Common myeloid progenitor, CD34-positive (primary cell): ENCODE measurements around the gene SEMA5A.

Experiments used
- CTCF ChIA-PET: fragments of 350-600 bp; sonication (Branson Sonifier 250); formaldehyde crosslinking; loops from one replicate; lab custom pipeline; 2021; ENCODE audit warnings: antibody characterized with exemption; lab: Charles Lee
- POLR2A ChIA-PET: fragments of 350-600 bp; sonication (Branson Sonifier 250); formaldehyde crosslinking; loops from one replicate; lab custom pipeline; 2021; ENCODE audit warnings: antibody characterized with exemption; lab: Charles Lee
- DNase-seq, 3 donors: peaks; one replicate each; pipeline versions ENCODE4 v3.0.0 to v3.0.0-alpha.2; 2013
- H3K27ac ChIP-seq, 2 experiments: 1 replicate in 1 of 2; 2 replicates in 1 of 2; pipeline ENCODE4 v1.7.0; 2013; ENCODE audit warnings: inconsistent platforms in 2 of 2, low read length in 2 of 2, mild to moderate bottlenecking in 2 of 2, low read depth in 1 of 2, moderate library complexity in 1 of 2; ENCODE audit not compliant: severe bottlenecking in 2 of 2, insufficient read depth in 1 of 2, poor library complexity in 1 of 2
- H3K27me3 ChIP-seq, 5 experiments: replicated peaks in 2 of 5; 1 replicate in 3 of 5; 2 replicates in 2 of 5; pipeline versions ENCODE4 v1.6.1 to v1.7.0; 2013; ENCODE audit warnings: low read length in 4 of 5, mild to moderate bottlenecking in 2 of 5, moderate library complexity in 2 of 5, inconsistent platforms in 1 of 5; ENCODE audit not compliant: insufficient read depth in 5 of 5, control insufficient read depth in 4 of 5
- H3K36me3 ChIP-seq, 4 experiments: 1 replicate in 2 of 4; 2 replicates in 2 of 4; pipeline versions ENCODE4 v1.6.1 to v1.7.0; 2013; ENCODE audit warnings: low read length in 3 of 4, control low read depth in 1 of 4, mild to moderate bottlenecking in 1 of 4; ENCODE audit not compliant: control insufficient read depth in 4 of 4, insufficient read depth in 4 of 4
- H3K4me1 ChIP-seq, 4 experiments: 1 replicate in 3 of 4; 2 replicates in 1 of 4; pipeline versions ENCODE4 v1.6.1 to v1.7.1; 2013; ENCODE audit warnings: low read length in 3 of 4, mild to moderate bottlenecking in 3 of 4, control low read depth in 1 of 4, inconsistent platforms in 1 of 4, moderate library complexity in 1 of 4; ENCODE audit not compliant: control insufficient read depth in 4 of 4, insufficient read depth in 4 of 4; ENCODE audit errors: control extremely low read depth in 1 of 4
- H3K4me3 ChIP-seq, 7 experiments: 1 replicate in 4 of 7; 2 replicates in 3 of 7; pipeline versions ENCODE4 v1.5.1 to v1.7.0; 2013; ENCODE audit warnings: mild to moderate bottlenecking in 7 of 7, low read length in 6 of 7, moderate library complexity in 6 of 7, inconsistent platforms in 2 of 7, low read depth in 2 of 7, control low read depth in 1 of 7; ENCODE audit not compliant: insufficient read depth in 4 of 7, control insufficient read depth in 1 of 7; ENCODE audit errors: extremely low read depth in 1 of 7
- H3K9me3 ChIP-seq, 5 experiments: 1 replicate in 4 of 5; 2 replicates in 1 of 5; pipeline versions ENCODE4 v1.6.1 to v1.7.1; 2013; ENCODE audit warnings: low read length in 4 of 5, mild to moderate bottlenecking in 2 of 5, inconsistent platforms in 1 of 5, low read depth in 1 of 5, moderate library complexity in 1 of 5; ENCODE audit not compliant: control insufficient read depth in 4 of 5, insufficient read depth in 2 of 5; ENCODE audit errors: control extremely low read depth in 1 of 5
- WGBS: methylation state at CpG from one replicate; pipeline ENCODE4 v1.1.5; 2013; ENCODE audit not compliant: insufficient coverage; 5-methylcytosine and 5-hydroxymethylcytosine counted together

SEMA5A gene

DNA sequence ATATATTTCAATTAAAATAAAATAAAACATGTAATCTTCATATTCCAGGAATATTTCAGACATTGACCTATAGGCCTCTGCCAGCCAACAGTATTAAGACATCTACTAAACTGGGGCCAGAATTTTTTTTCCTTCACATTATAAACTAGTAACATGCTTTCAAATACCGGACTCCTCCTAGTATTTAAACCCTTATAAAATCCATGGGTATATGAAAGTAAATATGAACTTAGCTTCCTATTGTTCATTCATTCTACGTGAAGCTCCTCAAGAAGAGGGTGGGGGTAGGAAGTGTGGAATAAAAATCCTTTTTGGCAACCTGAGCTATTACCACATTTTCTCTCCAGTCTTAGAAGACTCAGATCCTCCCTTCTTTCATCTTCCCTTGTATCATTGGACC, 16.4 kb downstream of the SEMA5A start:
- WGBS, result no CpG with 5 or more reads among the region's 2 CpGs

GRCh38 chr5:9529041-9529480, 16.8 kb downstream of the SEMA5A start:
- H3K9me3 ChIP-seq, result no peaks in the 10 kb centered on the region
- DNase-seq, result no peak
- H3K27ac ChIP-seq, result no peak overlapping the region
- H3K36me3 ChIP-seq, result no peaks in the 10 kb centered on the region
- peaks cover 0 to 2% (median 0%) of the 10 kb centered on the region in 5 experiments for H3K27me3 ChIP-seq
- H3K4me3 ChIP-seq, result no peak overlapping the region
- POLR2A ChIA-PET, result no interaction called here
- no peaks in the 10 kb centered on the region for H3K4me1 ChIP-seq
- 86% methylated on average over 5 of the region's 6 CpGs for WGBS
- CTCF ChIA-PET, result no interaction called here

More for the DNA sequence above, 16.4 kb downstream of the SEMA5A start:
- no peak overlapping the region for H3K4me3 ChIP-seq
- H3K9me3 ChIP-seq, result no peaks in the 10 kb centered on the region
- H3K27ac ChIP-seq, result no peak overlapping the region
- H3K36me3 ChIP-seq, result no peaks in the 10 kb centered on the region
- DNase-seq, result no peak
- ChIA-PET POLR2A (no interaction called here), CTCF (no interaction called here)
- peaks cover 0 to 2% (median 0%) of the 10 kb centered on the region in 5 experiments for H3K27me3 ChIP-seq
- H3K4me1 ChIP-seq, result no peaks in the 10 kb centered on the region

DNA sequence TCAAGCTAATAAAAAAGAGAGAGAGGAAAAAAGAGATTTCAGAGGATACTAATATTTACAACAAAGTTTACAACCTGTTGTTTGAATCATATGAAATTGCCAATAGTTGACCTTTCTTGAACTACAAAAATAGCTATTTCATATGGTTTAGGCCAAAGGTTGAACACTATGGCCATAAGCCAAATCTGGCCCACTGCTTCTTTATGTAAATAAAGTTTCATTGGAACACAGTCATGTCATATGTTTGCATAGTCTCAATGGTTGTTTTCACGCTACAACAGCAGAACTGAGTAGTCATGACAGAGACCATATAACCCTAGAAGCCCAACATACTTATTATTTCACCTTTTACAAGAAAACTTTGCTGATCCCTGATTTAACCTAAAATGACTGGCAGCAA, 20.9 kb downstream of the SEMA5A start:
- no peak for DNase-seq
- H3K4me3 ChIP-seq, result no peak overlapping the region
- H3K4me1 ChIP-seq, result no peaks in the 10 kb centered on the region
- WGBS, result 90% methylated on average over 1 of the region's 1 CpG
- H3K27me3 ChIP-seq, result no peaks in the 10 kb centered on the region
- POLR2A ChIA-PET, result no interaction called here
- CTCF ChIA-PET, result interaction anchor here (1.0 kb wide), 1 partner anchor 19 kb away, joined by 3 read pairs; no protein-coding TSS in a partner anchor
- no peak overlapping the region for H3K27ac ChIP-seq
- no peaks in the 10 kb centered on the region for H3K9me3 ChIP-seq
- H3K36me3 ChIP-seq, result no peaks in the 10 kb centered on the region

DNA sequence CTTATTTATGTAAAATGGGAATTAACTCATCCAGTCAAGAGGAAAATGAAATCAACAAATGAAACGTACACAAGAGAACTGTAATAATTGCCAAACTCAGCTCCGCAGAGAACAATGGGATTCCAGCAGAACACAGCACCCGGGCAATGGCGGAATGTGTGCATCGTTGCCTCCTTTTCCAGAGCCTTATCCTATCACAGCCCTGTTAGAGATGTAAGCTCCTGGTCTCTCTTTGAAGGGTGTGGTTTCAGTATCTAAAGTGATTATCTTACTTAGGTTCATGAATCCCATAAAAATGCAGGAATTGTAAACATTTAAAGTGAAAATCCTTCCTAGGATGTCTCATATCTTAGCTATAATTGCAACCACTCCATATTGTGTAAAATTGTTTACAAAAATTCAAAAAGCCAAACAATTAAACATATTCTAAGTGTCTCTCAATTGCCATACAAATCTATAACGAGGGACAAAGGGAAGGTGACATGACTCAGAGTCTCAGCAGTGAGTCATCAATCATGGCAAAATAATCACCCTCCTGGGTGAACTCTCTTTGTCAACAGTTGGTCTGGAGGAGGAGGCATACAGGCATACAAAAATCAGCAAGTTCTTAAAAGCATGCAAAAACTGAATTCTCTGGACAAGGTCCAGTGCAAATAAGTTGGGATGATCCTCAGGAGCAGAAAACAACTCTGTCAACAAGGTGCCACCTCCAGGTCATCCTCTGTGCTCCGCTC, 22.6 kb downstream of the SEMA5A start:
- ChIA-PET CTCF (interaction anchor here (0.9 kb wide), 1 partner anchor 20 kb away, joined by 3 read pairs; no protein-coding TSS in a partner anchor), POLR2A (no interaction called here)
- 84% methylated on average over 4 of the region's 7 CpGs for WGBS
- no peak for DNase-seq
- Histone ChIP-seq H3K27me3 (no peaks in the 10 kb centered on the region), H3K36me3 (no peaks in the 10 kb centered on the region), H3K9me3 (no peaks in the 10 kb centered on the region), H3K4me3 (no peak overlapping the region), H3K4me1 (no peaks in the 10 kb centered on the region), H3K27ac (no peak overlapping the region)

DNA sequence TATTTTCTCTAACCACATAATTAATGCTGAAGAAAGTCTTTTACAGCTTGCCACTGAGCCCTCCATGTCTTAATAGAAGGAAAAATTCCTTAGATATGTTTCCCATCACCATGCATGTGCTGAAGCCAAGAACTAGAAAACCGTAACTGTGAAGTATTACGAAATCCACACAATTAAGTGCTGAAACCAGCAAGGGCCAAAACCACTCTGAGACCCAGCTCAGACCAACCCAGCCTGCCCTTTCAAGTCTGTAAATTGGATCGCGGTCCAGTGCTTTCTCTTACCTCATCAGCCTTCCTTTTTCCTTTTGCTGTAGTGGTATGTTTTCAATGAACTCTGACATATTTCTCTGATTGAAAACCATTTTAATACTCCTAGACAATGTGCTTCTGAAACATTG, 26.3 kb downstream of the SEMA5A start:
- Histone ChIP-seq H3K4me1 (no peaks in the 10 kb centered on the region), H3K4me3 (no peak overlapping the region), H3K27me3 (peaks cover 0 to 4% (median 0%) of the 10 kb centered on the region in 5 experiments), H3K36me3 (no peaks in the 10 kb centered on the region), H3K27ac (no peak overlapping the region), H3K9me3 (no peaks in the 10 kb centered on the region)
- ChIA-PET POLR2A (no interaction called here), CTCF (no interaction called here)
- 100% methylated on average over 2 of the region's 4 CpGs for WGBS
- no peak for DNase-seq

DNA sequence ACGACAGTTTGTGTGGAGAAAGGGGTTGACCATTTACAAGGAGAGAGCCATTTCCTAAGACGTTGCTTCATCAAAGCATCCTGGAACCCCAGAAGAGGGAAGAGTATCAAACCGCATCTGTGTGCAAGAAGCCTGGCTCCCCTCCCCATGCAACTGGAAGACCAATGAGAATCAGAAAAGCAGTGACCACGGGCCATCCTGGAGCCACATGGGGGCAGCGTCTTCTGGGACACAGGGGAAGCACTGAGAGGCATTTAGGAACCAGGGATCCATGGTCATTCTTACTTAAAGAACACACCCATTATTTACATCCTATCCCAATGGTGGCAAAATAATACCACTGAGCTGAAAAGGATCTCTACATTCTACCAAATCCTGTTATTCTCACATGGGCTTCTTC, 29.3 kb downstream of the SEMA5A start:
- POLR2A ChIA-PET, result no interaction called here
- no peaks in the 10 kb centered on the region for H3K36me3 ChIP-seq
- no peak for DNase-seq
- H3K27me3 ChIP-seq, result peaks cover 0 to 9% (median 0%) of the 10 kb centered on the region in 5 experiments
- no peak overlapping the region for H3K4me3 ChIP-seq
- no peaks in the 10 kb centered on the region for H3K9me3 ChIP-seq
- WGBS, result 75% methylated on average over 5 of the region's 5 CpGs
- CTCF ChIA-PET, result no interaction called here
- H3K4me1 ChIP-seq, result no peaks in the 10 kb centered on the region
- H3K27ac ChIP-seq, result no peak overlapping the region

- H3K4me1 ChIP-seq, result no peaks in the 10 kb centered on the region
- no peak for DNase-seq
- H3K36me3 ChIP-seq, result no peaks in the 10 kb centered on the region
- H3K27ac ChIP-seq, result no peak overlapping the region
- ChIA-PET POLR2A (no interaction called here), CTCF (no interaction called here)
- WGBS, result 89% methylated on average over 3 of the region's 3 CpGs
- no peak overlapping the region for H3K4me3 ChIP-seq
- peaks cover 0 to 9% (median 0%) of the 10 kb centered on the region in 5 experiments for H3K27me3 ChIP-seq
- H3K9me3 ChIP-seq, result no peaks in the 10 kb centered on the region
Observed at GRCh38 chr5:9515436-9515835, 30.4 kb downstream of the SEMA5A start.
